HG02588 (cell line): ENCODE data around the gene CSNK1D.

ENCODE experiments used
- ATAC-seq: cut with Tn5 transposase; IDR thresholded peaks from one replicate; pipeline ENCODE4 v1.9.1; 2021; ENCODE audit warnings: mild to moderate bottlenecking, moderate library complexity; ENCODE audit not compliant: unreplicated experiment

The CSNK1D gene

DNA sequence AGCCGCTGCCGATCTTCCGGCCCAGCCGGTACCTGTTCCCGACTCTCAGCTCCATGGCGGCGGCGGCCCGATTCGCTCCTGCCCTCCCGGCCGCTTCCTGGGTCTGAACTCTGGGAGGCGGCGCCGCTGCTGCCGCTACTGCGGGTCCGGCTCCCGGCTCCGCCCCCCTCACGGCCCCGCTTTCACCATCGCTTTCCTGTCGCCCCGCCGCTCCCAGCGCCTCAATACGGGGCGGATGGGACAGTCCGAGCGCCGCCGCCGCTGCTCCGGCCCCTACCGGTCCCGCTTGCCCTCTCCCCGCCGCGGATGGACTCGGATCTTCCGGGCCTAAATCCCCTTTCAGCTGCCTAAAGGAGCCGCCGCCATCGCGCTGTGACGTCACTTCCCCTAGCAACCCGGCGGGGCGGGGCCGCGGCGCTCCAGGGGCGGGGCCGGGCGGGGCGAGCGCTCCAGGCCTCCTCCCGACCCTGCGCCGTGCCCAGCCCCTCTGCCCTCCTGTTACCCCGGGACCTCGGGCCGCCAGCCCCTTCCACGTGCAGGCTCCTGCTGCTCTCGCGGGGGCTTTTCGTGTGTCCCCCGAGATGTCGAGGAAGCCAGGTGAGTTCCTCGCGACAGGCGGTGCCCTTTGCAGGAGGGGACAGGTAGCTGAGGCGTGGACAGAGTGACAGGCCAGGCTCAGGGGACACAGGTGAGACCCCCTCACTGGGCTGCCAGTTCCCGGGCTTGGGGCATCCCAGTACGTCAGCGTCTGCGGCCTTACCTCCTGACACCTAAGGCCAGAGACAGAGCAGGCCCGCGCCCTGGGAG lies at the start of gene CSNK1D:
TSS of gene CSNK1D (minus strand) at position 374 of the 807 bp plus-strand sequence. CDS start at position 55, 319 bp downstream.
- peak; percentile 66 for ATAC-seq

DNA sequence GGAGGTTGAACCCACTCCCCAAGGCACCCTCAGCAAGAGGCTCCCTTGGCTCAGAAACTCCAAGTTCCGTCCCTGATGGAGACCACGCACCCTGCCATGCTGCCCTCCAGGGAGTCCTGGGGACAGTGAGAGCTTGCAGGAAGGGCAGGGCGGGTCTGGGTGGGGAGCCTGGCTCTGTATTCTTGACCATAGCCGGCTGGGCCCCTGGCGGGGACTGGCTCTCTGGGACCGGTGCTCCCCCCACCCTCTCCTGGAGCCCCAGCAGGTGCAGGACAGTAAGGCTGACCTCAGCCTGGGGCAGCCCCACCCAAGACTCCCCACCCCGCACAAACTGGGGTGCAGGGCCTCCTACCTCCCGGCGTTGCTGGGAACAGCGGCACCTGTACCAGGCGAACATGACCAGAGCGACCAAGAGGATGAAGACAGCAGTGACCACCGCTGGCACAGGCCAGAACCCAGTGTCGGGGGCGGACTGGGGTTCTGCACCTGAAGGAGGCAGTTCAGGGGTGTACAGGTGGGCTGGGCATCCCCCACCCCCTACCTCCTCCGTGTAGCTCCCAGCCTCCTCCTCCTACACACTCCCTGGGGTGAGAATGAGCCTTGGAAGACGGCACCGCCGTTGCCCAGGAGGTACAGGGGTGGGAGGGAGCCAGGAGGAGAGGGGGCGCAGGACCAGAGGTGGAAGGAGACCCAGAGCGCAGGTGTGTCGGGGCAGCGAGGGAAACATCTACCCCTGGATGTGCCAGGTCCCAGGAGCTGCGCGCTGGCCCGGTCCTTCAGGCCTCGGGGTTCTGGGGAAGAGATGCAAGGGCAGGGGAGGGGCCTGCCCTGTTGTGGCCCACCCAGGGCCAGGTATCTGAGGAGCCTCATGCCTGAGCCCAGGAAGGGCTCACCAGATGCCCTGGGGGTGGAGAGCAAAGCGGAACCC lies 49.3 kb upstream of the CSNK1D start:
- no peak for ATAC-seq

GRCh38 chr17:82321947-82322466 lies 48.5 kb upstream of the CSNK1D start:
- ATAC-seq = no peak

DNA sequence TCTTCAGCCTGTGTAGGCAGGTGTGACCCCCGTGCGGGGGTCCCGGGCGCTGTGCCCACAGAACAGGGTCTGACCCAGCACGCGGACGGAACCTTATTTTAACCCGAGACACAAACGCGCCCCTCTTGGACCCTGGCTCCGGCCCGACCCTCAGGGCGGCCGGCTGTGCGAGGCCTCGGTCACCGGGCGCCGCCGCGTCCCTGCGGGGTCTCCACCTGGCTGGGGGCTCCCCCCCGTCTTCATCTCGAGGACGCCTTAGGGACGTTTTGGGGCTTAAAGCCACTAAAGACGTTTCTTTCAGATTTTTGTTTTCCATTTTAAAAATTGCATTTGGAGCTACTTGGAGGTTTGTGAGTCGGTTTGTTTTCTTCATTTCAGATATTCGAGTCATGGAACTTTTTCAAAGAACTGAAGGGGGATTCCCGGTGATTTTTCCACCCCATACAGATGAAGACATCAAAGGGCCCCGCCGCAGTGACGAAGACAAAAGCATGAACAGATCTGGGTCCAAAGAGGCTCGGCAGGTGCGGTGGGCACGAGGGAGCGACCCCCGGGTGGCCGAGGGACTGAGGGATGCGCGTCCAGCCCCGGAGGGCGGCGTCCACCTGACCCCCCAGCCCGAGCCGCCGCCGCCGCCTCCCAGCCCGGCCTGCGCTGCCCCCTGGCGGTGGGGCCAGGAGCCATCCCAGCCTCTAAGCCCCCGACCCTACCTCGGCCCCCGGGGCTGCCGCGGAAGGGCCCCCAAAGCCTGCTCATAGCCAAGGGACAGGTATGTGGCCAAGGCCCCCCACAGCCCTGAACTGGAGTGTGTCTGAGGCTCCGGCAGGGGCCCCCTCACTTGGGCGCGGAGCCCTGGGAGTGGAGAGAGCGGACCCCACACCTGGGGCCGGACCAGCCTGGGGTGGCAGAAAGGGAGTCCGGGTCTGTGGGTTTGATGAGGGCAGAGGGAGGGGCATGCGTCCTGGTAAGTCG lies 47.7 kb upstream of the CSNK1D start:
- ATAC-seq = no peak

GRCh38 chr17:82320140-82320840 lies 46.8 kb upstream of the CSNK1D start:
- ATAC-seq = no peak

DNA sequence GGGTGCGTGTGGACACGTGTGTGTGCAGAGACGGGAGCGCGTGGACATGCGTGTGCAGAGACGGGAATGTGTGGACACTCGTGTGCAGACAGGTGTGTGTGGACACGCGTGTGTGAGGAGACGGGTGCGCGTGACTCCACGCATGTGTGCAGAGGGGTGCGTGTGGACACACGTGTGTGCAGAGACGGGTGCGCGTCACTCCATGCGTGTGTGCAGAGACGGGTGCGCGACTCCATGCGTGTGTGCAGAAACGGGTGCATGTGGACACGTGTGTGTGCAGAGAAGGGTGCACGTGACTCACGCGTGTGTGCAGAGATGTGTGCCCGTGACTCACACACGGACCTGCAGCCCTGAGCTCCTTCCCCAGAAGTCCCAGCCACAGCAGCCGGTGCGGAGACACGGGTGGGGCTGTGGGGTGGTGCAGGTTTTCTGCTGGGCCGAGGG lies 46.1 kb upstream of the CSNK1D start:
- ATAC-seq = no peak

GRCh38 chr17:82318772-82319606 lies 45.5 kb upstream of the CSNK1D start:
- no peak for ATAC-seq

DNA sequence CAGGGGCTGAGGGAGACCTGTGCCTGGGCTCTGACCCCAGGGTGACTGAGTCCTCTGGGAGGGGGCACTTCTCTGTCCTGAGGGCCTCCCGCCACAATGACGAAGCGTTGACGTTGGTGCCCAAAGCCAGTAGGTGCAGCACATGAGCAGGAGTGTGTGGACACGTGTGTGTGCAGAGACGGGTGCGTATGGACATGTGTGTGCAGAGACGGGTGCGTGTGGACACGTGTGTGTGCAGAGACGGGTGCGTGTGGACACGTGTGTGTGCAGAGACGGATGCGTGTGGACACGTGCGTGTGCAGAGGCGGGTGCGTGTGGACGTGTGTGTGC lies 44.6 kb upstream of the CSNK1D start:
- ATAC-seq = no peak

GRCh38 chr17:82317394-82318168 lies 44.1 kb upstream of the CSNK1D start, which contains the start of gene CD7:
Gene CD7, minus strand, starts transcription at chr17:82317608. Its CDS starts 113 bp downstream, at chr17:82317495.
- no peak for ATAC-seq

DNA sequence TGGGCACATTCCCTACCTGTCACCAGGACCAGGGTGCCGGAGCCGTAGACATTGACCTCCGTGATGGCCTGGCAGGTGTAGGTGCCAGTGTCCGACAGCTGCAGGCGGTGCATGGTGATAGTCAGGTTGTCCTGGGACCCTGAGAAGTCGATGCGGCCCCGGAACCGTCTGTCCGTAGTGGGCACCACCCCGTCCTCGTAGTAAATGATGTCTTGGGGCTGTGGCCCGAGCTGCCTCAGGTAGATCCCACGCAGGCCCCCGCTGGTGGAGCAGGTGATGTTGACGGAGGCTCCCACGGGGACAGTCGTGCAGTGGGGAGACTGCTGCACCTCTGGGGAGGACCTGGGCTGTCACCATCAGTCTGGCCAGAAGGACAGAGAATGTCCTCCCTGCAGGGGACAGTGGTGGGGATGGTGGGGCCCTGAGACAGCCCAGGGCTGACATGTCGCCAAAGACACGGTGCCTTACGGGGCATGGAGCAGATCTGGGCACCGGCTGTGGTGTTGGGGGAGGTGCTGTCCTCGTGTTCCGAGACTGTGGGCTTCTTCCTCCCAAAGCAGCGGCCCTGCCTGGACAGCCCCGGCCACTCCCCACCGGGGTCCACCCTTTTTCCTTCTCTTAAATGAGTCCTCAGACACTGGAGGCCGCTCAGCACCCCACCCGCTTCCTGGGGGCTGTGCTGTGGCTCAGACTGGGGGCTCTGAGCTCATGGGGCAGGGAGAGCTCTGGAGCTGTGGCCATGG lies 43.3 kb upstream of the CSNK1D start:
- ATAC-seq = no peak

DNA sequence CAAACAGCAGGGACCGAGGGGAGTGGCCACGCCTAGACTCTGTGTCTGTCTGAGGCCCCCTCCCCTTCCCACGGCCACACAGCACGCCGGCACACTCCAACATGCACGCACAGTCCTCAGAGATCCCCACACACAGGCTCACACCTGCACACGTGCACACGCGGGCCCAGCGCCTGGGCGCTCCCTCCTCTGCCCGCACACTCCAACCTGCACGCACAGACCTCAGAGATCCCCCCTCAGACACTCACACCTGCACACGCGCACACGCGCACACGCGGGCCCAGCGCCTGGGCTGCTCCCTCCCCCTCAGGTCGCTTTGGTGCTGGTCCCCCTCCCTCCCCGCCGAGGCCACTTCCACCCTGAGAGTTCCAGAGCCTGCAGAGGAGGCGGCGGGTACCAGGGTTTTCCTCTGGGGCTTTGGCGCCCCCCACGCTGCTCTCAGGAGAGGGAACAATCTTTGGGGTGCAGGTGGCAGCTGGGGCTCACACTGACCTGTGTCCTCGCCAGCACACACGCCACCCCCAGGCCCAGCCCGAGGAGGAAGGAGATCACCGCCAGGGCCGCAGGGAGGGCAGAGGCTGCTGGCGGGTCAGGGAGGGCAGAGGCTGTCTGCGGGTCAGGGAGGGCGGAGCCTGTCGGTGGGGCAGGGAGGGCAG lies 42.3 kb upstream of the CSNK1D start:
- no peak for ATAC-seq

DNA sequence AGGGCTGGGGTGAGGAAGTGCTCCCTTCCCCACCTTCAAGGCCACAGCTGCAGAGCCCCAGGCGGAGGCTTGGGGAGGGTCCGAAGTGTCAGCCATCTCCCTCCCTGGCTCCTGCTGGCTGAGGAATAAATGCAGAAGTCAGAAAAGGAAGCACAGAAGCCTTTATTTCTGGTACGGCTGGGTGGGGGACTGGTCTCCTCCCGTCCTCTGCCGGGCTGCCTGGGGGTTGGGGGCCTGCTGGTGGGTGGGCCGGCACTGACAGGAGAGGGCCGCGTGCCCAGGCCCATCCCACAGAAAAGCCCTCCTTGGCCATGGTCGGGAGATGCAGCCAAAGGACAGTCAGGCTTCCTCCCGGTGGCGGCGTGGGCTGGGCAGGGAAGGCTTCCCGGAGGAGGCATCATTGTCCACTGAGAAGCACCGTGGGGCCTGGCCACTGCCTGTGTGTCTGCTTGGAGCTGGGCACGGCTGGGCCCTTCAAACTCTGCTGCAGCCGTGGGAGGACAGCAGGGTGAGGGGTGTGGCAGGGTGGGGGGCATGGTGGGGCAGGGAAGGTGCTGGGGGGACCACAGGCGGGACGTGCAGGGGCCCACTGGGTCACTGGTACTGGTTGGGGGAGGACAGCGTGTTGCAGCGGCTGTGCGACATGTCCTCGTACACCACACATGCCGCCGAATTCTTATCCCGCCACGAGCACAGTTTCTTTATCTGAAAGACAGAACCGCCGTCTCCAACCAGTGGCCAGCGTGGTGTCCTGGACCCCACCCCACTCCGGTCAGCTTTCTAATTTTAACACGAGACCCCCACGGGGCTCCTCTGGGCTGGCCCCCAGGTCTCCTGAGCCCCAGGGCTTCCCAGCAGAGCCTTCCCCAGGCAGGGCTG lies 41.5 kb upstream of the CSNK1D start:
- ATAC-seq = no peak

GRCh38 chr17:82314012-82314726 lies 40.7 kb upstream of the CSNK1D start:
- no peak for ATAC-seq

DNA sequence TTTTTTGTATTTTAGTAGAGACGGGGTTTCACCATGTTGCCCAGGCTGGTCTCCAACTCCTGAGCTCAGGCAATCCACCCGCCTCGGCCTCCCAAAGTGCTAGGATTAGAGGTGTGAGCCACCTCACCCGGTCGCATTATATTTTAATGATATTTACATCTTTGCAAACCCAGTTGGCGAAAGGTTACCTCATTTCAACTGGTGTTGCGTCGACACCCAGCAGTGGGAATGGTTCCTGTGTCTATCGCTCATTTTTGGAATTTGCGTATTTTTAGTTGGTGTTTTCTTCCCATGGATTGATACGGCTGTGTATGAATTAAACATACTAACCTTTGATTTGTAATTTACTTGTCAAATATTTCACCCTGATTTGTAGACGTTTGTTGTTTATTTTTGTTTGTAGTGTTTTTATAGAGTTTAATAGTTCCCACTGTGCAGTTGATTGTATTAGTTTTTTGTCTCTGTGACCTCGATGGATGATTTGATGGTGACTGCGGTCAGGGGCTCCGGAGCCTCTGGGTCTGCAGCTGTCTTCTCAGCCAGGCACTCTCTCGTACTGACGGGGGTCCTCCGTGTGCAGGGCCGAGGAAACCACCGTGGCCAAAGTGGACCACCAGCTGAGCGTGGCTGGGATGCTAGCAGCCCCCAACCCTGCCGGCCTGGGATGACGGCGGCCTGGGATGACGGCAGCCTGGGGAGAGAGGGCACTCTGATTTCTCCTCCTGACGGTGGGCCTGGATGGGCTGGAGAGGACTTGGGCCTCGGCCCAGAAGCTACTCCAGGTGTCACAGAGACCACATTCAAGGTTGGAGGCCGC lies 39.9 kb upstream of the CSNK1D start:
- ATAC-seq = no peak
